Right lobe of liver (tissue), 4 donors: ENCODE data around the gene UNKL.

Source experiments
- POLR2A ChIP-seq: fragments of 450-650 bp; IDR thresholded peaks from one replicate; pipeline ENCODE4 v1.6.1; 2017; ENCODE audit warnings: antibody characterized with exemption, mild to moderate bottlenecking
- TF ChIP-seq, protein P1 (sequence below), 4 donors: fragments of 200-600 bp in 3 of 4; fragments of 450-650 bp in 1 of 4; IDR thresholded peaks; one replicate each; pipeline versions ENCODE4 v1.5.1 to v1.8.0; 2016 to 2022; ENCODE audit warnings: antibody characterized with exemption in 4 of 4, mild to moderate bottlenecking in 2 of 4
- donor health status: DM: no; HTN: no; CAD: no.
- donor health status: DM: no; HTN: no; CAD: no.
- donor health status: DM: no; HTN: yes; CAD: no.

DNA sequence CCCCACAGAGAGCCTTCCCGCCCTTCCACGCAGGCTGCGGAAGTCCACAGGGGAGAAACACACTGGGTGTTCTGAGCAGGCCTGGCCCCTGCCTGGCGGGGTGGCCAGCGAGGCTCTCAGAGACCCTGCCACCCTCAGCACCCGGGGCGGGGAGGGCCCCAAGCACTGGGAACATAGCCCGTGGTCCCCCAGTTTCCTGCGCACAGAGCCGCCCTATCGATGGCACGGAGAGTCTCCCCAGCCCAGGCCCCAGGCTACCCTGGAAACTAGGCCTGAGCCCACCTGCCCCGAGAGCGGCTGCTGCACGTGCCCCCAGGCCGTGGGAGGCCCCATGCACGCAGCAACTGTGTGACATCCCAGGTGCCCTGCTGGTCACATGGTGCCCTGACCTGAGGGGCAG, 40.1 kb upstream of the UNKL start:
- TF ChIP-seq, protein P1, sequence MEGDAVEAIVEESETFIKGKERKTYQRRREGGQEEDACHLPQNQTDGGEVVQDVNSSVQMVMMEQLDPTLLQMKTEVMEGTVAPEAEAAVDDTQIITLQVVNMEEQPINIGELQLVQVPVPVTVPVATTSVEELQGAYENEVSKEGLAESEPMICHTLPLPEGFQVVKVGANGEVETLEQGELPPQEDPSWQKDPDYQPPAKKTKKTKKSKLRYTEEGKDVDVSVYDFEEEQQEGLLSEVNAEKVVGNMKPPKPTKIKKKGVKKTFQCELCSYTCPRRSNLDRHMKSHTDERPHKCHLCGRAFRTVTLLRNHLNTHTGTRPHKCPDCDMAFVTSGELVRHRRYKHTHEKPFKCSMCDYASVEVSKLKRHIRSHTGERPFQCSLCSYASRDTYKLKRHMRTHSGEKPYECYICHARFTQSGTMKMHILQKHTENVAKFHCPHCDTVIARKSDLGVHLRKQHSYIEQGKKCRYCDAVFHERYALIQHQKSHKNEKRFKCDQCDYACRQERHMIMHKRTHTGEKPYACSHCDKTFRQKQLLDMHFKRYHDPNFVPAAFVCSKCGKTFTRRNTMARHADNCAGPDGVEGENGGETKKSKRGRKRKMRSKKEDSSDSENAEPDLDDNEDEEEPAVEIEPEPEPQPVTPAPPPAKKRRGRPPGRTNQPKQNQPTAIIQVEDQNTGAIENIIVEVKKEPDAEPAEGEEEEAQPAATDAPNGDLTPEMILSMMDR (IDR thresholded peaks at IDR 0.05) = no peak
- no peak for TF ChIP-seq POLR2A
